Measurements from ENCODE around the gene WIPF3.

DNA sequence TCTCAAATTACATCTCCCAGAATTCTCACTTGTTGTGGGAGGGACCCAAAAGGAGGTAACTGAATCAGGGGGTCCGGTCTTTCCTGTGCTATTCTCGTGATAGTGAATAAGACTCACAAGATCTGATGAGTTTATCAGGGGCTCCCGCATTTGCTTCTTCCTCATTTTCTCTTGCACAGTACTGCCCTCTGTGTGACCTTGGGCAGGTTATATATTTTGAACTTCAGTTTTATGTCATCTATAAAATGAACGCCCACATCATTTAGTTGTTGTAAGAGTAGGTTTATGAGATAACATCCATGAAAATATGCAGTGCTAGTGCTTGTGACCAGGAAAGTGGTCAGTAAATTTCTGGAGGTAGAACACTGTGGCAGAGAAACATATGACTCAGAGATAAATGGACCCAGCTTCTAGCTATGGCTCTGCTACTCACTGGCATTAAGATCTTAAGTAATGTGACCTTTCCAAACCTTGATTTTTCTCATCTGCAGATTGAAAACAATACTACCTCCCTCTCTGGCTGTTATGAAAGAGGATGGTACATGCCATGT, 139.0 kb downstream of the WIPF3 start:
- TF ChIP-seq ATF3 (IDR thresholded peaks at IDR 0.05) (no peak), MAX (IDR thresholded peaks at IDR 0.05) (no peak), GABPA (IDR thresholded peaks at IDR 0.05 in 1 of 2, conservative IDR thresholded peaks at IDR 0.05 in 1 of 2) (no peak), FOXA1 (IDR thresholded peaks at IDR 0.05) (no peak), RAD21 (IDR thresholded peaks at IDR 0.05) (no peak), SP1 (IDR thresholded peaks at IDR 0.05) (no peak), ZBTB33 (IDR thresholded peaks at IDR 0.05) (no peak), YY1 (IDR thresholded peaks at IDR 0.05) (no peak), JUND (IDR thresholded peaks at IDR 0.05) (no peak), TAF1 (conservative IDR thresholded peaks at IDR 0.05) (no peak)
- TF ChIP-seq, protein P1, sequence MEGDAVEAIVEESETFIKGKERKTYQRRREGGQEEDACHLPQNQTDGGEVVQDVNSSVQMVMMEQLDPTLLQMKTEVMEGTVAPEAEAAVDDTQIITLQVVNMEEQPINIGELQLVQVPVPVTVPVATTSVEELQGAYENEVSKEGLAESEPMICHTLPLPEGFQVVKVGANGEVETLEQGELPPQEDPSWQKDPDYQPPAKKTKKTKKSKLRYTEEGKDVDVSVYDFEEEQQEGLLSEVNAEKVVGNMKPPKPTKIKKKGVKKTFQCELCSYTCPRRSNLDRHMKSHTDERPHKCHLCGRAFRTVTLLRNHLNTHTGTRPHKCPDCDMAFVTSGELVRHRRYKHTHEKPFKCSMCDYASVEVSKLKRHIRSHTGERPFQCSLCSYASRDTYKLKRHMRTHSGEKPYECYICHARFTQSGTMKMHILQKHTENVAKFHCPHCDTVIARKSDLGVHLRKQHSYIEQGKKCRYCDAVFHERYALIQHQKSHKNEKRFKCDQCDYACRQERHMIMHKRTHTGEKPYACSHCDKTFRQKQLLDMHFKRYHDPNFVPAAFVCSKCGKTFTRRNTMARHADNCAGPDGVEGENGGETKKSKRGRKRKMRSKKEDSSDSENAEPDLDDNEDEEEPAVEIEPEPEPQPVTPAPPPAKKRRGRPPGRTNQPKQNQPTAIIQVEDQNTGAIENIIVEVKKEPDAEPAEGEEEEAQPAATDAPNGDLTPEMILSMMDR (IDR thresholded peaks at IDR 0.05; ENCODE audit: low read depth, low read length, missing input control) = no peak
- TF ChIP-seq, protein P2, sequence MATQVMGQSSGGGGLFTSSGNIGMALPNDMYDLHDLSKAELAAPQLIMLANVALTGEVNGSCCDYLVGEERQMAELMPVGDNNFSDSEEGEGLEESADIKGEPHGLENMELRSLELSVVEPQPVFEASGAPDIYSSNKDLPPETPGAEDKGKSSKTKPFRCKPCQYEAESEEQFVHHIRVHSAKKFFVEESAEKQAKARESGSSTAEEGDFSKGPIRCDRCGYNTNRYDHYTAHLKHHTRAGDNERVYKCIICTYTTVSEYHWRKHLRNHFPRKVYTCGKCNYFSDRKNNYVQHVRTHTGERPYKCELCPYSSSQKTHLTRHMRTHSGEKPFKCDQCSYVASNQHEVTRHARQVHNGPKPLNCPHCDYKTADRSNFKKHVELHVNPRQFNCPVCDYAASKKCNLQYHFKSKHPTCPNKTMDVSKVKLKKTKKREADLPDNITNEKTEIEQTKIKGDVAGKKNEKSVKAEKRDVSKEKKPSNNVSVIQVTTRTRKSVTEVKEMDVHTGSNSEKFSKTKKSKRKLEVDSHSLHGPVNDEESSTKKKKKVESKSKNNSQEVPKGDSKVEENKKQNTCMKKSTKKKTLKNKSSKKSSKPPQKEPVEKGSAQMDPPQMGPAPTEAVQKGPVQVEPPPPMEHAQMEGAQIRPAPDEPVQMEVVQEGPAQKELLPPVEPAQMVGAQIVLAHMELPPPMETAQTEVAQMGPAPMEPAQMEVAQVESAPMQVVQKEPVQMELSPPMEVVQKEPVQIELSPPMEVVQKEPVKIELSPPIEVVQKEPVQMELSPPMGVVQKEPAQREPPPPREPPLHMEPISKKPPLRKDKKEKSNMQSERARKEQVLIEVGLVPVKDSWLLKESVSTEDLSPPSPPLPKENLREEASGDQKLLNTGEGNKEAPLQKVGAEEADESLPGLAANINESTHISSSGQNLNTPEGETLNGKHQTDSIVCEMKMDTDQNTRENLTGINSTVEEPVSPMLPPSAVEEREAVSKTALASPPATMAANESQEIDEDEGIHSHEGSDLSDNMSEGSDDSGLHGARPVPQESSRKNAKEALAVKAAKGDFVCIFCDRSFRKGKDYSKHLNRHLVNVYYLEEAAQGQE (IDR thresholded peaks at IDR 0.05) = no peak

Data from liver (tissue), 3 donors.